Stimulated activated CD8-positive, alpha-beta memory T cell treated with anti-CD3 and anti-CD28 coated beads, Interleukin-15, amount 100 ng/mL, for 48 hours (primary cell): Measurements from ENCODE around the gene DGKE.
A peak's percentile ranks its signal among the peaks of the same experiment; 100 is the strongest.

ENCODE experiments used
- DNase-seq, 2 donors: peaks; one replicate each; pipeline ENCODE4 v3.0.0-alpha.2; 2020; ENCODE audit warnings: low read depth in 2 of 2

Gene DGKE

GRCh38 chr17:56833809-56834379 is at the start of gene DGKE, which contains the start of gene C17orf67:
DGKE (plus strand) TSS chr17:56834151; CDS start chr17:56834796, 645 bp downstream.
C17orf67 (minus strand) TSS chr17:56833920; CDS start chr17:56815810, 18,110 bp downstream.
- DNase-seq = peak; percentile 96

- no peak for DNase-seq
Measured at GRCh38 chr17:56785405-56785804, 48.5 kb upstream of the DGKE start.

- no peak for DNase-seq
Measured at GRCh38 chr17:56785997-56786680, 47.8 kb upstream of the DGKE start.

GRCh38 chr17:56786989-56787482 is 46.9 kb upstream of the DGKE start:
- peak; percentile 42 to 62 for DNase-seq

GRCh38 chr17:56792267-56792666 is 41.7 kb upstream of the DGKE start:
- no peak for DNase-seq

- DNase-seq = no peak
Measured at GRCh38 chr17:56793531-56793930, 40.4 kb upstream of the DGKE start.

- no peak for DNase-seq
Measured at GRCh38 chr17:56793957-56794356, 40.0 kb upstream of the DGKE start.

- no peak for DNase-seq
Measured at GRCh38 chr17:56795221-56795865, 38.6 kb upstream of the DGKE start.

- no peak for DNase-seq
Measured at GRCh38 chr17:56796536-56796935, 37.4 kb upstream of the DGKE start.

GRCh38 chr17:56798916-56799315 is 35.0 kb upstream of the DGKE start:
- no peak for DNase-seq

GRCh38 chr17:56801459-56802178 is 32.3 kb upstream of the DGKE start:
- DNase-seq = no peak

- no peak for DNase-seq
Measured at GRCh38 chr17:56803071-56803470, 30.9 kb upstream of the DGKE start.

GRCh38 chr17:56804454-56804853 is 29.5 kb upstream of the DGKE start:
- no peak for DNase-seq

GRCh38 chr17:56806949-56807348 is 27.0 kb upstream of the DGKE start:
- DNase-seq = no peak

GRCh38 chr17:56807723-56808122 is 26.2 kb upstream of the DGKE start:
- no peak for DNase-seq

GRCh38 chr17:56808503-56808902 is 25.4 kb upstream of the DGKE start:
- DNase-seq = no peak

GRCh38 chr17:56809106-56809819 is 24.7 kb upstream of the DGKE start:
- DNase-seq = no peak

GRCh38 chr17:56809820-56810179 is 24.2 kb upstream of the DGKE start:
- no peak for DNase-seq

GRCh38 chr17:56810343-56810742 is 23.6 kb upstream of the DGKE start:
- no peak for DNase-seq

GRCh38 chr17:56810891-56811775 is 22.8 kb upstream of the DGKE start:
- no peak for DNase-seq
